Neural progenitor cell (in vitro differentiated cells): ENCODE measurements around the gene NDEL1. TPM values are rescaled to one million over a fixed set of nuclear protein-coding genes. Genes with fewer than 3 reads are reported as not detected.

Experiments
- DNase-seq: peaks from one replicate; pipeline ENCODE4 v3.0.0-alpha.2; 2016; ENCODE audit warnings: low spot score
- H2AFZ ChIP-seq: fragments of 200-600 bp; sonication (generic); replicated peaks from 2 replicates; pipeline ENCODE4 v1.6.1; 2016; ENCODE audit warnings: antibody characterized with exemption
- H3F3A ChIP-seq: fragments of 200-600 bp; sonication (generic); 2 replicates; pipeline ENCODE4 v1.6.1; 2016; ENCODE audit warnings: antibody characterized with exemption, low read depth
- H3K27ac ChIP-seq: fragments of 200-600 bp; sonication (generic); 2 replicates; pipeline ENCODE4 v1.5.1; 2016; ENCODE audit warnings: mild to moderate bottlenecking
- H3K27me3 ChIP-seq: fragments of 200-600 bp; sonication (generic); 2 replicates; pipeline ENCODE4 v1.6.1; 2016; ENCODE audit warnings: mild to moderate bottlenecking, moderate library complexity
- H3K36me3 ChIP-seq: fragments of 200-600 bp; sonication (generic); 2 replicates; pipeline ENCODE4 v1.5.1; 2016
- H3K4me1 ChIP-seq: fragments of 200-600 bp; sonication (generic); 2 replicates; pipeline ENCODE4 v1.6.1; 2016; ENCODE audit warnings: mixed run types
- H3K4me2 ChIP-seq: fragments of 200-600 bp; sonication (generic); 2 replicates; pipeline ENCODE4 v1.6.1; 2016
- H3K4me3 ChIP-seq: fragments of 200-600 bp; sonication (generic); 2 replicates; pipeline ENCODE4 v1.5.1; 2016
- H3K79me2 ChIP-seq: fragments of 200-600 bp; sonication (generic); 2 replicates; pipeline ENCODE4 v1.6.1; 2016; ENCODE audit warnings: low read depth
- H3K9ac ChIP-seq: fragments of 200-600 bp; sonication (generic); 2 replicates; pipeline ENCODE4 v1.6.1; 2016
- H3K9me3 ChIP-seq: fragments of 200-600 bp; sonication (generic); 2 replicates; pipeline ENCODE4 v1.5.1; 2016; ENCODE audit warnings: low read depth
- H4K20me1 ChIP-seq: fragments of 200-600 bp; sonication (generic); 2 replicates; pipeline ENCODE4 v1.6.1; 2016; ENCODE audit warnings: low read depth
- H3K27ac Mint-ChIP-seq: 3 replicates; pipeline ENCODE4 v1.8.0; 2021; ENCODE audit warnings: mixed read lengths
- H3K27me3 Mint-ChIP-seq: 2 replicates; pipeline ENCODE4 v1.8.0; 2022; ENCODE audit warnings: low read depth, mild to moderate bottlenecking, inconsistent platforms, moderate library complexity, mixed read lengths; ENCODE audit not compliant: insufficient read depth
- H3K36me3 Mint-ChIP-seq: 3 replicates; pipeline ENCODE4 v1.8.0; 2021; ENCODE audit warnings: mixed read lengths
- H3K4me1 Mint-ChIP-seq: 3 replicates; pipeline ENCODE4 v1.8.0; 2021; ENCODE audit warnings: mixed read lengths
- H3K4me3 Mint-ChIP-seq: 3 replicates; pipeline ENCODE4 v1.8.0; 2021; ENCODE audit warnings: mild to moderate bottlenecking, moderate library complexity, mixed read lengths
- H3K9me3 Mint-ChIP-seq: 3 replicates; pipeline ENCODE4 v1.8.0; 2020; ENCODE audit warnings: mixed read lengths
- CTCF ChIP-seq: fragments of 200-600 bp; sonication (generic); IDR thresholded peaks from 2 replicates; pipeline ENCODE4 v1.5.1; 2017; ENCODE audit warnings: antibody characterized with exemption, mild to moderate bottlenecking
- EZH2 ChIP-seq: fragments of 200-600 bp; sonication (generic); IDR thresholded peaks from 2 replicates; pipeline ENCODE4 v1.6.1; 2017; ENCODE audit warnings: antibody characterized with exemption, mild to moderate bottlenecking, moderate library complexity
- EZH2phosphoT487 ChIP-seq: fragments of 200-600 bp; sonication (generic); IDR thresholded peaks from 2 replicates; pipeline ENCODE4 v1.6.1; 2017; ENCODE audit warnings: antibody characterized with exemption
- total RNA-seq: library from RNA; depleted of rRNA; stranded (reverse); fragments of >200 nt; gene quantifications from 2 replicates; pipeline ENCODE4 v1.2.3, GENCODE V29; 2015; ENCODE audit warnings: low replicate concordance

The NDEL1 gene
- total RNA-seq, 1 donor from 2014 or later: 26.9 TPM

DNA sequence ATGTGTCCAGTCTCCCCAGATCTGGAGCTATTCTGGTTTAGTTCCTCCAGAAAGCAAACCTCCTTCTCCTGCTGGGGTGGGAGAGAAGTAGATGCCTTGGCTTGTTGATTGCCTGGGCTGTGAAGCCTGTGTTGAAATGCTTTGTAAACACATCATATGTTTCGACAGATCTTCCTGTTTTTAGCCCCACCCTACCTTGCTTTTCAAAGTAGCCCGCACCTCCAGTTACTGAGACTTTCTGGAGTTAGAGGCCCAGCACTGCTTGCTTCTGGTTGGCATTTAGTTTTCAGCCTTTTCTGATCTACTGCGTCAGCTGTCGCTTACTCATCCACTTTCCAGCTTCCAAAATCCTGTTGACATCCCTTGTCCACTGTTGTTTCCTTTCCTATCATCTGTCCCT lies 17.9 kb upstream of the NDEL1 start:
- Mint-ChIP-seq H3K27me3 (peaks cover 8% of the 10 kb centered on the region), H3K27ac (no peak overlapping the region), H3K36me3 (no peaks in the 10 kb centered on the region), H3K9me3 (no peaks in the 10 kb centered on the region), H3K4me3 (no peak overlapping the region), H3K4me1 (no peaks in the 10 kb centered on the region)
- H3K27me3 ChIP-seq: peaks cover 22% of the 10 kb centered on the region
- H2AFZ ChIP-seq: peak overlapping the region; percentile 57
- no peaks in the 10 kb centered on the region for H4K20me1 ChIP-seq
- H3K9me3 ChIP-seq: no peaks in the 10 kb centered on the region
- no peaks in the 10 kb centered on the region for H3K36me3 ChIP-seq
- H3K9ac ChIP-seq: no peak overlapping the region
- TF ChIP-seq CTCF (no peak), EZH2 (no peak), EZH2phosphoT487 (no peak)
- peaks cover 3% of the 10 kb centered on the region for H3F3A ChIP-seq
- no peak overlapping the region for H3K4me2 ChIP-seq
- no peaks in the 10 kb centered on the region for H3K79me2 ChIP-seq
- no peak overlapping the region for H3K27ac ChIP-seq
- DNase-seq: no peak
- no peaks in the 10 kb centered on the region for H3K4me1 ChIP-seq
- no peak overlapping the region for H3K4me3 ChIP-seq

GRCh38 chr17:8418471-8418870 lies 17.2 kb upstream of the NDEL1 start:
- Histone ChIP-seq H3F3A (peaks cover 3% of the 10 kb centered on the region), H3K9me3 (no peaks in the 10 kb centered on the region), H3K9ac (no peak overlapping the region), H2AFZ (no peak overlapping the region), H3K4me2 (no peak overlapping the region), H3K27ac (no peak overlapping the region), H3K4me1 (no peaks in the 10 kb centered on the region), H3K4me3 (no peak overlapping the region), H3K79me2 (no peaks in the 10 kb centered on the region), H3K36me3 (no peaks in the 10 kb centered on the region), H3K27me3 (peaks cover 22% of the 10 kb centered on the region), H4K20me1 (no peaks in the 10 kb centered on the region)
- no peak for DNase-seq
- TF ChIP-seq EZH2phosphoT487 (no peak), EZH2 (no peak), CTCF (no peak)
- H3K27me3 Mint-ChIP-seq: peaks cover 9% of the 10 kb centered on the region
- H3K4me3 Mint-ChIP-seq: no peak overlapping the region
- no peaks in the 10 kb centered on the region for H3K36me3 Mint-ChIP-seq
- H3K27ac Mint-ChIP-seq: no peak overlapping the region
- peaks cover 5% of the 10 kb centered on the region for H3K4me1 Mint-ChIP-seq
- H3K9me3 Mint-ChIP-seq: no peaks in the 10 kb centered on the region

DNA sequence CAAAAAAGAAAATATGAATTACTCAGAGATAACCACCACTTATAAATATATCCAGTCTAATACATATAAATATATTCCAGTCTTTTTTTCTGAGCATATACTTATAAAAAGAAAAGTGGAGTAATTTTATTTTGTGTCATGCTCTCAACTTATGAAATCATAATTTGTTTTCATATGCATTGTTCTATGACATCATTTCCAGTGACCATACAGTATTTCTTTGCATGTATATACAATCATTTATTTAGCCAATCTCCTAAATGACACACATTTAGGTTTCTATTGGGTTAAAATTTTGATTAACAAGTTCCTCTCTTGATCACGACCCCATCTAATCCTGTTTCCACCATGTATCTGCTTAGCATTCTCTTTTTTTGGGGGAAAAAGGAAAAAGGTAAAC lies 16.4 kb upstream of the NDEL1 start:
- Mint-ChIP-seq H3K36me3 (no peaks in the 10 kb centered on the region), H3K4me3 (no peak overlapping the region)
- H3K36me3 ChIP-seq: no peaks in the 10 kb centered on the region

More for the DNA sequence above, 16.4 kb upstream of the NDEL1 start:
- H3K27ac ChIP-seq: no peak overlapping the region
- Mint-ChIP-seq H3K4me1 (peaks cover 5% of the 10 kb centered on the region), H3K27ac (no peak overlapping the region), H3K9me3 (no peaks in the 10 kb centered on the region), H3K27me3 (peaks cover 9% of the 10 kb centered on the region)
- H2AFZ ChIP-seq: no peak overlapping the region
- no peaks in the 10 kb centered on the region for H3K9me3 ChIP-seq
- no peak overlapping the region for H3K4me3 ChIP-seq
- no peak overlapping the region for H3K9ac ChIP-seq
- H3K4me1 ChIP-seq: no peaks in the 10 kb centered on the region
- no peak for DNase-seq
- H3K27me3 ChIP-seq: peaks cover 22% of the 10 kb centered on the region
- H4K20me1 ChIP-seq: no peaks in the 10 kb centered on the region
- H3F3A ChIP-seq: peaks cover 3% of the 10 kb centered on the region
- TF ChIP-seq CTCF (no peak), EZH2phosphoT487 (no peak), EZH2 (no peak)
- H3K79me2 ChIP-seq: no peaks in the 10 kb centered on the region
- no peak overlapping the region for H3K4me2 ChIP-seq
